HG03520 (cell line): ENCODE data around the gene TMEM41A.
"Not testable (repeated sequence)": the region's sequence is repeated elsewhere in the genome, so short reads cannot be mapped to it uniquely, and the experiment has no call there.

Experiments used
- ATAC-seq: cut with Tn5 transposase; IDR thresholded peaks from one replicate; pipeline ENCODE4 v1.9.1; 2021; ENCODE audit warnings: mild to moderate bottlenecking, moderate library complexity; ENCODE audit not compliant: unreplicated experiment

TMEM41A gene

GRCh38 chr3:185489462-185489861, 9.4 kb downstream of the TMEM41A start:
- no peak for ATAC-seq

DNA sequence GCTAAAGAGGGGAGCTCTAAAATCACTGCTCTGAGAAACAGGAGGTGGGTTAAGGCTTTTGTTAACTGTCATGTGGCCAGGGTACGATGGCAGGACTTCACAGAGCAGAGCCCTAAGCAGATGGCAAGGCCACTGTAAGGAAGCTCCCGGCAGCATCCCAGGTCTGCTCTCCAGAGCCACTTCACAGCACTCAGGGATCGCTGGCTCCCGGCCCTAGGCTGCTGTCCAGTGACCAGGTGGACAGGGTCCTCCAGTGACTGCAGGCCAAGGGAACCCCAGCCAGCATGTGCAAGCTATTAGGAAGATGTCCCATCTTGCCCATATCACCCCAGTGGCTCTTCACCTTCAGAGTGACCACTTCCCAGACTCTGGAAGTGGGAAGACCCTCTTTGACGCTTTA, 10.4 kb downstream of the TMEM41A start:
- ATAC-seq: no peak

DNA sequence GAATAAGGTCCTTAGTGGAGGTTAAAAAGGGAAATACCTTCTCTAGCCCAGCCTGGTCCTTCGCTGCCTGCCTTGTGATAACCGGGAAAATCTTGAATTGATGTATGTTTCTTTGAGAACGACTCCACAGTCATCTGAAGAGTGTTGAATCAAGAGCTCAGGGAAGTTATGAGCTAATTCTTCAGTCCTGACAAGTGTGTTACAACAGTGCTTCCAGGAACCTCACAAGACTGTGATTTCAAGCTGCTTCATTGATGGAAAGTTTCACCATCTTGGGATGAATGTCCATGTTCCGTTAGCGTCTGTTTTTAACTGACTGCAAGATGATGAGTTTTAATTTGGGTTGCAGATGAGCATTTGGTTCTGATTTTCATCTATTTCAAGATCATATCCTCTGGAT, 12.4 kb downstream of the TMEM41A start:
- ATAC-seq: no peak

GRCh38 chr3:185484296-185484695, 14.5 kb downstream of the TMEM41A start:
- no peak for ATAC-seq

- no peak for ATAC-seq
Measured at GRCh38 chr3:185479373-185479945, 19.4 kb downstream of the TMEM41A start.

GRCh38 chr3:185477316-185477715, 21.5 kb downstream of the TMEM41A start:
- ATAC-seq: no peak

DNA sequence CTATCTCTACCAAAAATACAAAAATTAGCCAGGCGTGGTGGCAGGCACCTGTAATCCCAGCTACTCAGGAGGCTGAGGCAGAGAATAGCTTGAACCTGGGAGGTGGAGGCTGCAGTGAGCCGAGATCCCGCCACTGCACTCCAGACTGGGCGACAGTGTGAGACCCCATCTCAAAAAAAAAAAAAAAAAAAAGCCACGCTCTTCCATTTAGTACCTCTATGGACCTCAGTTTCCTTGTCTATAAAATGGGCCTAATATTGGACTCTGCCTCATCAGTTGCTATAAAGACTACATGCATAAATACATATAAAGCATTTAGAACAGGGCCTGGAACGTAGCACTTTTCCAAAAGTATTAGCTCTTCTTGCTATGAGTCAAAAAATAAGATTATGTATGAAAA, 23.9 kb downstream of the TMEM41A start:
- not testable (repeated sequence) for ATAC-seq

DNA sequence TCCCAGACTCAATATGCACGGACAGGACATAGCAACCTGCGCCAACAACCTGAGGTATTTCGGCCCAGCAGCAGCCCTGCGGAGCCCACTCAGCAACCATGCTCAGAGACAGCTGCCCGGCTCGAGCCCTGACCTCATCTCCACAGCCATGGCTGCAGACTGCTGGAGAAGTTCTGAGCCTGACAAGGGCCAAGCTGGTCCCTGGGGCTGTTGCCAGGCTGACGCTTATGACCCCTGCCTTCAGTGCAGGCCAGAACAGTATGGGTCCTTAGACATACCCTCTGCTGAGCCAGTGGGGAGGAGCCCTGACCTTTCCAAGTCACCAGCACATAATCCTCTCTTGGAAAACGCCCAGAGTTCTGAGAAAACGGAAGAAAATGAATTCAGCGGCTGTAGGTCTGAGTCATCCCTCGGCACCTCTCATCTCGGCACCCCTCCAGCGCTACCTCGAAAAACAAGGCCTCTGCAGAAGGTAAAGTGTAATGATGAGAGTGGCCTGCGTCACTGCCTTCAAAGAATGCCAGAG, 25.5 kb downstream of the TMEM41A start:
- ATAC-seq: no peak

DNA sequence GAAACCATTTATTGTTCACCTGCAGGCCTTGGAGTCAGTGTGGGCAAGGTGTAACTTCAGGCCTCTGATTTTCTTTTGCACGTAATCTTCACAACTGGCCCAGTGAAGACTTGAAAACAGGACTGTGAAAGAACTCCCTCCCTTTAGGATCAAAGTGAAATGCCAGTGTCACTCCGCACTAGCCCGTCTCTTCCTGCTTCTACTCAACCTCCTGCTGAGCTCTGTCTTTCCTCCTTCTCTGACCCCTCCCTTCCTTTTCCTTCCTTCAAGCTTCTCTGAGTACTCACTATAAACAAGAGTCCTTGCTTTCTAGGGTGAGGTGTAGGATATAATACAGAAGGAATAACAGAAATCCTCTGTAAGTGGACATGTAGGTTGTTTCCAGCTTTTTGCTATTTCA, 28.5 kb downstream of the TMEM41A start:
- no peak for ATAC-seq

GRCh38 chr3:185469542-185469941, 29.3 kb downstream of the TMEM41A start:
- no peak for ATAC-seq

- ATAC-seq: not testable (repeated sequence)
Measured at GRCh38 chr3:185466123-185466522, 32.7 kb downstream of the TMEM41A start.

DNA sequence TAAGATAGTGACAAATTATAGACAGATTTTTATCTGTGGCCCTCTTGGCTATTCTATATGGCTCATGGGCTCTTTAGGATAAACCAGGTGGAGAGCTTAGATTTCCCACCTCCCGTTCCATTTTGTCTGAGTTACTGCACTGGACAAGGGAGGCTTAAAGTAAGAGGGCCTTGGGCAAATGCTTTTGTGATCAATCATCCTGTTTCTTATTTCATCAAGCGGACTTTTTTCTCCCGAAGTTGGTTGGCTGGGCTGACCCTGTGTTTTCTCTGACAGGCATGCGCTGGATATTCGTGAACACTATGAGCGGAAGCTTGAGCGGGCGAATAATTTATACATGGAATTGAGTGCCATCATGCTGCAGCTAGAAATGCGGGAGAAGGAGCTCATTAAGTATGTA, 33.4 kb downstream of the TMEM41A start:
- ATAC-seq: no peak

- ATAC-seq: no peak
Measured at GRCh38 chr3:185460719-185461350, 38.0 kb downstream of the TMEM41A start.

GRCh38 chr3:185460309-185460708, 38.5 kb downstream of the TMEM41A start:
- ATAC-seq: no peak

DNA sequence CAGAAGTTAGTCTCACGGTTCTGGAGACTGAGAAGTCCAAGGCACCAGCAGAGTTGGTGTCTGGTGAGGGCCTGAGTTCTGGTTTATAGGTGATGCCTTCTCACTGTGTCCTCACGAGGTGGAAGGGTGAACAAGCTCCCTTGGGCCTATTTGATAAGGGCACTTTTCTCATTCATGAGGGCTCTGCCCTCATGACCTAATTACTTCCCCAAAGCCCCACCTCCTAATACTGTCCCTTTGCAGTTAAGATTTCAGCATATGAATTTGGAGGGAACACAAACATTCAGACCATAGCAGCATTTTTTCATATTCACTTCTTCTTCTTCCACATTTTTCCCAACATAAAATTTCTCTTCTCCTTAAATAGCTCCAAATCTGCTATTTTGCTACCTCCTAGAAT, 41.5 kb downstream of the TMEM41A start:
- ATAC-seq: no peak

DNA sequence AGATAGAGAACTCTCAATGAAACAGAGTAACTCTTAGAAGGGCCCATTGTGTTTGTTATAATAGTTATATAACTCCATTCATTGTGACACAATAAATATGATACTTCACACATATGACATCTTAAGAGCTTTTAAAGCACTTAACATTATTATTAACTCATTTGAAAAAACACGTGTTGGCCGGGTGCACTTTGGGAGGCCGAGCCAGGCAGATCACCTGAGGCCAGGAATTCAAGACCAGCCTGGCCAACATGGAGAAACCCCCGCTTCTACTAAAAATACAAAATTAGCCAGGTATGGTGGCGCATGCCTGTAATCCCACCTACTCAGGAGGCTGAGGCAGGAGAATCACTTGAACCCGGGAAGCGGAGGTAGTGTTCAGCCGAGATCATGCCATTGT, 47.4 kb downstream of the TMEM41A start:
- not testable (repeated sequence) for ATAC-seq

DNA sequence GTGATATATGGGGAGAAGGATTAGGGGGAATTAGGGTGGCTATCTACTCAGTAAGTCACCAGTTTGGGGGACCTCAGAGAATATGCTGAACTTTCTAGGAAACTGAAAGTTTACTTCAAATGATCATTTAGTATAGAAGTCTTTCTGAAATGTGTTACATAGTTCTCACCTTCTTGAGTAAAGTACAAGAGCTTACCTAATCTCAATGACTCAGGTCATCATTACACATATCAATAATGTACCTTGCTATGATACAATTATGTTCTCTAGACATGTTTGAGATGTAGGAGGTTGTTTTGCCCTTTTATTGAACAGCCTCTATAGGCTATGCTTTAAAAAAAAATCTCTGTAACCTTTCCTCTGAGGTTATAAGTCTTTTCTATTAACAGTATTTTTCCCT, 50.7 kb downstream of the TMEM41A start:
- ATAC-seq: no peak

DNA sequence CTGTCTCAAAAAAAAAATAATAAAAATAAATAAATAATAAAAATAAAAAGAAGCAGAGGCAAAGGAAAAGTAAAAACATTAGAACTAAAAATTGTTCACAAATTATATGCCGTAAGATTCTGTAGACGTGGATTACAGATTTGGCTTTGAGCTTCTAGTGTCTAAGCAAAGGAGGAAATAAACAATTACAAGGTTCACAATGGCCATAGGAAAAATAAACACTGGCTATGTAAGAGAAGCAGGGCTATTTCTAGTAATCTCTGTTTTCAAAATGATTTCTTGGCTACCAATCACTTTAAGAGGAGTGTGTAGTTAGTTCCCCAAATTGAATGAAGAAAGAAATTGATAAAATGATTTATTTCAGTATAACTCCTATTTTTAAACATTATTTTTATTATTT, 54.5 kb downstream of the TMEM41A start:
- no peak for ATAC-seq

DNA sequence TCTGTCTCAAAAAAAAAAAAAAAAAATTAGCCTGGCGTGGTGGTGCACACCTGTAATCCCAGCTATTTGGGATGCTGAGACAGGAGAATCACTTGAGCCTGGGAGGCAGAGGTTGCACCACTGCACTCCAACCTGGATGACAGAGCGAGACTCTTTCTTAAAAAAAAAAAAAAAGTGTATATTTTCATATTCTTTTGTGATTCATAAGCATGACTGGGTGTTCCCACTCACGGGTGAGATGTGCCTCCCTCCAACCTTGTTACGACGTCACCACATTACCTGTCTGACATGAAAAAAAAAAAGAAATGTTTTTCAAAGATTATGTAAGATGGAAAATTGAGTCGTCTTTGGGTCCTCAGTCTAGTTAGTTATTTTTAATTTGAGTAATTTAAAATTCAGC, 56.8 kb downstream of the TMEM41A start:
- ATAC-seq: no peak

DNA sequence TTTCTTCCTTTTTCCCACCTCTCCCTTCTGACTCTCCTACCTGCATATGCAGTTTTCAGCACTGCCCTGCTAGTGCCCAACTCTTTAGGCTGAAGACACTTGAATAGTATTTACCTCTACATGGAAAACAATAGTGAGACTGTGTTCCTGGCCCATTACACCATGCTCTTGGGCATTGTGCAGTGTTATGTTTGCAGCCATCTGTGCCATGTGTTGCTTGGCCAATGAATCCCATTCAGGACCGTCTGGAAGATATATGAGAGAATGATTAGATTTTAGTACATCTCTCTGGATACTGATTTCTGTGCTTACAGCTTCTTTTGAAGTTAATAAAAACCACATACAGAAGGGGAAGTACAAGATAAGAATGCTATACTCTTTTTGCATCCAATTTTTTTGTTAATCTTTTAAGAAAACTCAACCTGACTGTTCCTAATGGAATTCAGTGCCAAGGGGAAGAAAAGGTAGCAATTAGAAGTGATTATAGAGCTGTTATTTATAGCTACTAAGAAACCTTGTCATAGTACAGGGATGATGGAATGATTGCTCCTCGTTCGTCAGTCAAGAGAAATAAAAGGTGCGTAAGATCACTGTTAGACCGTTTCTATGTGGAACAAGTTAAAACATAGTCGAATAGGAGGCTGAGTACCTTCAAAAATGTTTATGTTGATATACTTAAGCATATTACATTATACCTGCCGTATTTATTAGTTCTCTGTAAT, 58.9 kb downstream of the TMEM41A start:
- ATAC-seq: no peak
